SU-DHL-6 (cell line): ENCODE measurements around the gene CCDC18.

Experiments used
- H2AFZ ChIP-seq: fragments of 200-600 bp; sonication (generic); 2 replicates; pipeline ENCODE4 v1.6.1; 2014; ENCODE audit warnings: low read depth, mild to moderate bottlenecking, moderate library complexity, mixed read lengths, antibody characterized with exemption, low read length; ENCODE audit not compliant: severe bottlenecking
- H3F3A ChIP-seq: fragments of 200-600 bp; shearing (Covaris generic); 2 replicates; pipeline ENCODE4 v1.6.0; 2016; ENCODE audit warnings: antibody characterized with exemption, mild to moderate bottlenecking; ENCODE audit not compliant: insufficient read depth
- H3K27ac ChIP-seq: fragments of 200-600 bp; sonication (generic); 2 replicates; pipeline ENCODE4 v1.5.1; 2016; ENCODE audit warnings: low read depth, mild to moderate bottlenecking, low read length, moderate library complexity, mixed read lengths
- H3K27me3 ChIP-seq: fragments of 200-600 bp; sonication (generic), shearing (Covaris generic); 2 replicates; pipeline ENCODE4 v1.6.0; 2014; ENCODE audit warnings: mild to moderate bottlenecking, low read length
- H3K36me3 ChIP-seq: fragments of 200-600 bp; sonication (generic); 2 replicates; pipeline ENCODE4 v1.6.1; 2014; ENCODE audit warnings: mild to moderate bottlenecking, low read length, mixed read lengths
- H3K4me2 ChIP-seq: fragments of 300-600, 200-600 bp; shearing (Covaris generic), sonication (generic); 2 replicates; pipeline ENCODE4 v1.6.0; 2014; ENCODE audit warnings: low read length, low read depth, mild to moderate bottlenecking; ENCODE audit not compliant: poor library complexity, severe bottlenecking
- H3K4me3 ChIP-seq: fragments of 200-600 bp; sonication (generic); 2 replicates; pipeline ENCODE4 v1.5.1; 2014; ENCODE audit warnings: antibody characterized with exemption, low read length, mild to moderate bottlenecking, mixed read lengths; ENCODE audit not compliant: insufficient read depth, poor library complexity, severe bottlenecking
- H3K79me2 ChIP-seq: fragments of 200-600 bp; sonication (generic); 2 replicates; pipeline ENCODE4 v1.6.1; 2014; ENCODE audit warnings: mild to moderate bottlenecking, low read length, moderate library complexity; ENCODE audit not compliant: insufficient read depth
- H3K9ac ChIP-seq: fragments of 200-600 bp; sonication (generic); 2 replicates; pipeline ENCODE4 v1.7.0; 2014; ENCODE audit warnings: mild to moderate bottlenecking, low read length
- H3K9me2 ChIP-seq: fragments of 200-600 bp; sonication (generic); replicated peaks from 2 replicates; pipeline ENCODE4 v1.6.1; 2014; ENCODE audit warnings: low read length; ENCODE audit not compliant: insufficient read depth
- H3K9me3 ChIP-seq: fragments of 200-600 bp; sonication (generic); 2 replicates; pipeline ENCODE4 v1.6.1; 2014; ENCODE audit warnings: low read length, mixed read lengths; ENCODE audit not compliant: insufficient read depth
- H4K20me1 ChIP-seq: fragments of 200-600 bp; sonication (generic); 2 replicates; pipeline ENCODE4 v1.6.1; 2014; ENCODE audit warnings: low read depth, mild to moderate bottlenecking, antibody characterized with exemption, low read length, moderate library complexity, mixed read lengths
- CTCF ChIP-seq: fragments of 200-600 bp; sonication (generic); IDR thresholded peaks from one replicate; pipeline ENCODE4 v1.5.1; 2017; ENCODE audit warnings: antibody characterized with exemption, mild to moderate bottlenecking, low read length, moderate library complexity; ENCODE audit not compliant: insufficient read depth, poor library complexity, severe bottlenecking
- EZH2phosphoT487 ChIP-seq: fragments of 200-600 bp; sonication (generic), shearing (Covaris generic); conservative IDR thresholded peaks from 2 replicates; pipeline ENCODE4 v1.6.1; 2018; ENCODE audit warnings: mild to moderate bottlenecking, antibody characterized with exemption, low read length, moderate library complexity, mixed read lengths

CCDC18 gene

DNA sequence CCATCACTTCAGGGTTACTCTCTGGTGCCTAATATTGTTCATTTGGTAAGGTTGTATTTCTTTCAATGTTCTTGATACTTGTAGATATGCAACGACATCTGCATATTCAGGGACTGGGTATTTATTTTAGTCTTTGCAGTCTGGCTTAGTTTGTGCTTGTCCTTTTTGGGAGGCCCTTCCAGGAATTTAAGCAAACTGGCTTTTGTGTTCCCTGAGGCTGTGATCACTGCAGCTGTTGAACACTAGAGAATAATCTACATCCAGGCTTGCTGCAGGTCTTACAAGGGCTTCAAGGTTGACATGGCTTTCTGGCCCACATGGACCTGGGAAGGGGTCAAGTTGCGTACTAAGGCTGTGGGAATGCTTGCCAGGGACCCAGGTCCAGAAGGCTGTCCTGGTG is 72.1 kb downstream of the CCDC18 start:
- Histone ChIP-seq H3K79me2 (no peaks in the 10 kb centered on the region), H3K27me3 (no peaks in the 10 kb centered on the region), H3K27ac (no peak overlapping the region), H3K9ac (no peak overlapping the region), H4K20me1 (no peaks in the 10 kb centered on the region), H3K9me3 (no peaks in the 10 kb centered on the region), H3F3A (peaks cover 3% of the 10 kb centered on the region; the same call in 1 of the 2 replicates), H3K9me2 (no peaks in the 10 kb centered on the region), H3K4me3 (no peak overlapping the region), H3K36me3 (peaks cover 9% of the 10 kb centered on the region; the same call in 1 of the 2 replicates), H2AFZ (no peak overlapping the region), H3K4me2 (no peak overlapping the region)
- no peak for TF ChIP-seq EZH2phosphoT487
- no peak for TF ChIP-seq CTCF

- Histone ChIP-seq H3K27me3 (no peaks in the 10 kb centered on the region), H3K9me2 (no peaks in the 10 kb centered on the region), H2AFZ (no peak overlapping the region), H3K4me3 (no peak overlapping the region), H3K9me3 (no peaks in the 10 kb centered on the region), H3K36me3 (peaks cover 16% of the 10 kb centered on the region; the same call in 1 of the 2 replicates), H3K9ac (no peak overlapping the region), H3K79me2 (no peaks in the 10 kb centered on the region), H3F3A (peaks cover 4% of the 10 kb centered on the region; the same call in 1 of the 2 replicates), H3K27ac (no peak overlapping the region), H3K4me2 (no peak overlapping the region), H4K20me1 (no peaks in the 10 kb centered on the region)
- TF ChIP-seq EZH2phosphoT487: no peak
- no peak for TF ChIP-seq CTCF
Observed at GRCh38 chr1:93253516-93253915, 73.0 kb downstream of the CCDC18 start.

DNA sequence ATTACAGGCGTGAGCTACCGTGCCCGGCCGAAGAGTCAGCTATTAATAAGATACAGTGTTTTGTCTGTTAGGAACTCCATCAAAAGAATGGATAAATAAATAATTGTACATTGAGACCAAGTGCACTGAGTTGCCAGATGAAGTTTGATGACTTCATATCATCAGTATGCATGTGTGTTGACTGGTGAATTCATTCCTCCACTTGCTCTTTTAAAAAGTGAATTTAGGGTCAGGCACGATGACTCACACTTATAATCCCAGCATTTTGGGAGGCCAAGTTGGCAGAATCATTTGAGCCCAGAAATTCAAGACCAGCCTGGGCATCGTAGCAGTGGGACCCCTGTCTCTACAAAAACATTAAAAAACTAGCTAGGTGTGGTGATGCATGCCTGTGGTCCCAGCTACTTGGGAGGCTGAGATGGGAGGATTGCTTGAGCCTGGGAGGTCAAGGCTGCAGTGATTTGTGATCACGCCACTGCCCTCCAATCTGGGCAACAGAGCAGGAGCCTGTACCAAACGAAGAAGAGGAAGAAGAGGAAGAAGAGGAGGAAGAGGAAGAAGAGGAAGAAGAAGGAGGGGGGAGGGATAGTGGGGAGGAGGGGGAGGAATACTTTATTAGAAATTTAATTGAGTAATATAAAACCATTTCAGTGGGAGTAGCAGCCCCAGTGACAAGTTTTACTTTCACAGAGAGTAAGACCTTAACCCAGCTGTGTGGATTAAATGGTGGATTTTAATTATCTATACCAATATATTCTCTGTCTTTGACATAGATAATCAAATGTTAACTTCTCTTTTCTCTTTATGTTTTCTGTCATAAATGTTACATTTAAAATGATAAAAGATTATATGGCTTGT is 74.9 kb downstream of the CCDC18 start:
- H3K4me3 ChIP-seq: no peak overlapping the region
- no peak overlapping the region for H3K9ac ChIP-seq
- no peak overlapping the region for H3K4me2 ChIP-seq
- TF ChIP-seq EZH2phosphoT487 (no peak), CTCF (no peak)
- H3K79me2 ChIP-seq: no peaks in the 10 kb centered on the region
- no peaks in the 10 kb centered on the region for H3K9me2 ChIP-seq
- no peaks in the 10 kb centered on the region for H4K20me1 ChIP-seq
- no peaks in the 10 kb centered on the region for H3K9me3 ChIP-seq
- H3F3A ChIP-seq: peaks cover 14% of the 10 kb centered on the region
- peaks cover 25% of the 10 kb centered on the region; the same call in 1 of the 2 replicates for H3K36me3 ChIP-seq
- no peak overlapping the region for H2AFZ ChIP-seq
- H3K27ac ChIP-seq: no peak overlapping the region
- no peaks in the 10 kb centered on the region for H3K27me3 ChIP-seq
